Activated T-helper 1 cell treated with Interleukin-2 at 50 U/mL for 16 hours (primary cell): ENCODE results near the gene ADCY2.

Experiments
- DNase-seq: peaks from one replicate; pipeline ENCODE4 v3.0.0-alpha.2; 2020; ENCODE audit warnings: low read depth

ADCY2 gene

GRCh38 chr5:7668161-7668560 is 272.2 kb downstream of the ADCY2 start:
- no peak for DNase-seq

- DNase-seq = no peak
Measured at GRCh38 chr5:7668627-7669026, 272.7 kb downstream of the ADCY2 start.

GRCh38 chr5:7671381-7671993 is 275.5 kb downstream of the ADCY2 start:
- no peak for DNase-seq

- no peak for DNase-seq
Measured at GRCh38 chr5:7673658-7674057, 277.7 kb downstream of the ADCY2 start.

- DNase-seq = no peak
Measured at GRCh38 chr5:7676455-7676854, 280.5 kb downstream of the ADCY2 start.

- no peak for DNase-seq
Measured at GRCh38 chr5:7678030-7678429, 282.1 kb downstream of the ADCY2 start.

GRCh38 chr5:7679663-7680062 is 283.7 kb downstream of the ADCY2 start:
- DNase-seq = no peak

- no peak for DNase-seq
Measured at GRCh38 chr5:7680260-7680659, 284.3 kb downstream of the ADCY2 start.

- no peak for DNase-seq
Measured at GRCh38 chr5:7682379-7682778, 286.4 kb downstream of the ADCY2 start.

- DNase-seq = no peak
Measured at GRCh38 chr5:7683753-7684152, 287.8 kb downstream of the ADCY2 start.

GRCh38 chr5:7684826-7685225 is 288.9 kb downstream of the ADCY2 start:
- DNase-seq = no peak

GRCh38 chr5:7686794-7687193 is 290.9 kb downstream of the ADCY2 start:
- DNase-seq = no peak

- no peak for DNase-seq
Measured at GRCh38 chr5:7690557-7690956, 294.6 kb downstream of the ADCY2 start.

- no peak for DNase-seq
Measured at GRCh38 chr5:7705261-7705660, 309.3 kb downstream of the ADCY2 start.

GRCh38 chr5:7705736-7706135 is 309.8 kb downstream of the ADCY2 start:
- DNase-seq = no peak

GRCh38 chr5:7706256-7706655 is 310.3 kb downstream of the ADCY2 start:
- no peak for DNase-seq

GRCh38 chr5:7714119-7714518 is 318.2 kb downstream of the ADCY2 start:
- DNase-seq = no peak

- DNase-seq = no peak
Measured at GRCh38 chr5:7714697-7715096, 318.8 kb downstream of the ADCY2 start.

GRCh38 chr5:7717691-7718090 is 321.8 kb downstream of the ADCY2 start:
- no peak for DNase-seq

GRCh38 chr5:7728076-7728475 is 332.1 kb downstream of the ADCY2 start:
- no peak for DNase-seq

GRCh38 chr5:7741415-7742065 is 345.6 kb downstream of the ADCY2 start:
- no peak for DNase-seq

GRCh38 chr5:7742241-7742656 is 346.3 kb downstream of the ADCY2 start:
- no peak for DNase-seq

GRCh38 chr5:7745882-7746610 is 350.1 kb downstream of the ADCY2 start:
- no peak for DNase-seq
